Measurements from ENCODE around the gene CRYGN.

Gene CRYGN

DNA sequence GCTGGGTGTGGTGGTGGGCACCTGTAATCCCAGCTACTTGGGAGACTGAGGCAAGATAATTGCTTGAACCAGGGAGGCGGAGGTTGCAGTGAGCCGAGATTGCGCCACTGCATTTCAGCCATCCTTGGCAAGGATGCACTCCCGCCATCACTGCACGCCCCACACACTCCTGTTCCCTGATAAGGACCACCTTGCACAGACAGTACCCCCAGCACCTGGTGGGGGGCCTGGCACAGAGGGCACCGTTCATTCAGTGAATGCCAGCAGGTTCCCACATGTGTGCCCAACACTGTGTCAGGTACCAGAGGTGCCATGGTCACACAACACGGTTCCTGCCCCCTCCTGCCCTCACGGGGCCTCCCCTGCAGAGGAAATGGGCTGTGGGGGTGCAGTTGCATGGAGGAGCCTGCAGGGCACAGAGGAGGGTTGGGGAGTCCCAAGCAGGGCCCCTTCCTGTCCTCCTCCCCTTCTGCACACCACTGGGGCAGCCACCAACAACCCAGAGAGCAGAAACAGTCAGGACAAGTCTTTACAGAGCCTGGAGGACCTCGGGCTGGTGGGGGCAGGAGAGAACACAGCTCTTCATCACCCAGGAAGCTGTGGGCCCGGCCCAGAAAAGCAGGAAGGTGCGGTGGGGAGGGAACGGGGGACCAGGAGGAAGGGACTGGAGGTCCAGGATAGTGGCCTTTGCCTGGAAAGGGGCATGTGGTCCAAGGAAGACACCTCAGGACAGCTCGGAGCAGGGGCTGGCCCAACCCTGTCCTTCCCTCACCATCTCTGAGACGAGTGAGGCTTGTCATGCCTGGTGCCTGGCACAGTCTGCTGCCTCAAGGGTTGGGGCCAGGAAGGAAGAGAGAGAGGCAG lies 7.1 kb downstream of the CRYGN start:
- ATAC-seq (ENCODE audit: insufficient read depth, low read depth) = peak; percentile 42
- no peak overlapping the region for H3K4me2 ChIP-seq (ENCODE audit: insufficient read depth, low read length)
- no peaks in the 10 kb centered on the region for H3K79me2 ChIP-seq (ENCODE audit: insufficient read depth, low read length)
- H3K4me1 ChIP-seq (ENCODE audit: insufficient read depth, low read length) = peaks cover 55% of the 10 kb centered on the region
- peak overlapping the region; percentile 64 for H3K27ac ChIP-seq (ENCODE audit: low read length)
- no peaks in the 10 kb centered on the region for H3K9me3 ChIP-seq (ENCODE audit: insufficient read depth, low read length, severe bottlenecking)
- peak; percentile 67 for DNase-seq
- no peak overlapping the region for H3K4me3 ChIP-seq (ENCODE audit: low read depth in 1 of 2, low read length in 2 of 2)
- TF ChIP-seq EZH2 (IDR thresholded peaks at IDR 0.05; ENCODE audit: borderline replicate concordance, low read depth, low read length, severe bottlenecking) = no peak
- TF ChIP-seq, protein P1, sequence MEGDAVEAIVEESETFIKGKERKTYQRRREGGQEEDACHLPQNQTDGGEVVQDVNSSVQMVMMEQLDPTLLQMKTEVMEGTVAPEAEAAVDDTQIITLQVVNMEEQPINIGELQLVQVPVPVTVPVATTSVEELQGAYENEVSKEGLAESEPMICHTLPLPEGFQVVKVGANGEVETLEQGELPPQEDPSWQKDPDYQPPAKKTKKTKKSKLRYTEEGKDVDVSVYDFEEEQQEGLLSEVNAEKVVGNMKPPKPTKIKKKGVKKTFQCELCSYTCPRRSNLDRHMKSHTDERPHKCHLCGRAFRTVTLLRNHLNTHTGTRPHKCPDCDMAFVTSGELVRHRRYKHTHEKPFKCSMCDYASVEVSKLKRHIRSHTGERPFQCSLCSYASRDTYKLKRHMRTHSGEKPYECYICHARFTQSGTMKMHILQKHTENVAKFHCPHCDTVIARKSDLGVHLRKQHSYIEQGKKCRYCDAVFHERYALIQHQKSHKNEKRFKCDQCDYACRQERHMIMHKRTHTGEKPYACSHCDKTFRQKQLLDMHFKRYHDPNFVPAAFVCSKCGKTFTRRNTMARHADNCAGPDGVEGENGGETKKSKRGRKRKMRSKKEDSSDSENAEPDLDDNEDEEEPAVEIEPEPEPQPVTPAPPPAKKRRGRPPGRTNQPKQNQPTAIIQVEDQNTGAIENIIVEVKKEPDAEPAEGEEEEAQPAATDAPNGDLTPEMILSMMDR (IDR thresholded peaks at IDR 0.05; ENCODE audit: borderline replicate concordance, extremely low read depth, low read length, poor library complexity, severe bottlenecking) = peak; percentile 60
- H3K27me3 ChIP-seq (ENCODE audit: insufficient read depth, low read length, poor library complexity) = no peaks in the 10 kb centered on the region
- H3K36me3 ChIP-seq (ENCODE audit: insufficient read depth, low read length) = no peaks in the 10 kb centered on the region
- no peak overlapping the region; the same call in 1 of the 2 replicates for H2AFZ ChIP-seq (ENCODE audit: low read depth, low read length)
- no peaks in the 10 kb centered on the region for H4K20me1 ChIP-seq (ENCODE audit: insufficient read depth, low read length)
- H3K9ac ChIP-seq (ENCODE audit: low read depth, low read length) = no peak overlapping the region

DNA sequence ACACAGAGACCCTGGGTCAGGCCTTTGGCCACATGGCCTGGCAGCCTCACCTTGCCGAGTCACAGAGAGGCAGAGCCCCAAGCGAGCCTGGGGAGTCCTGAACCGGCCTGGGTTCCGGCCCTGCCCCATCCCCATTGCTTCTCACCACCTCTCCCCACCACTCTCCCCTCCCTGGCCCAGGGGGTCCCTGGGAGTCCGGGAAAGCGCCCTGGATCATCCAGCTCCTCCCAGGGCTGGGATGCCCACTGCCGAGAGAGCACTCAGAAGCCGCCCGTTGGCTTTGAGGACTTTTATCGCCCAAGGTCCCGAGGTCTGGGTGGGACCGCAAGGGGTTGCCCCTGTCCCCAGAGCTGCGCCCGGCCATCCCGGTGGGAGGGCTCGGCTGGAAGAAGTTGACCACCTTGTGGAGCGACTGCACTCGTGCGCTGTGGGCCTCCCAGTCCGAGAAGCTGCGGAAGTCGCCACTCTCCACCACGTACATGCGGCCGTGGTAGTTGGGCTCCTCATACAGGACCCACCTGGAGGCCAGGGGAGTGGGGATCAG lies 8.1 kb downstream of the CRYGN start:
- TF ChIP-seq EZH2 (IDR thresholded peaks at IDR 0.05; ENCODE audit: borderline replicate concordance, low read depth, low read length, severe bottlenecking) = no peak
- TF ChIP-seq, protein P1 (IDR thresholded peaks at IDR 0.05; ENCODE audit: borderline replicate concordance, extremely low read depth, low read length, poor library complexity, severe bottlenecking) = no peak
- DNase-seq = no peak
- no peak overlapping the region for H2AFZ ChIP-seq (ENCODE audit: low read depth, low read length)
- peaks cover 65% of the 10 kb centered on the region for H3K4me1 ChIP-seq (ENCODE audit: insufficient read depth, low read length)
- no peaks in the 10 kb centered on the region for H4K20me1 ChIP-seq (ENCODE audit: insufficient read depth, low read length)
- peak overlapping the region; percentile 28; the same call in 1 of the 2 replicates for H3K27ac ChIP-seq (ENCODE audit: low read length)
- H3K9ac ChIP-seq (ENCODE audit: low read depth, low read length) = no peak overlapping the region
- H3K9me3 ChIP-seq (ENCODE audit: insufficient read depth, low read length, severe bottlenecking) = no peaks in the 10 kb centered on the region
- H3K4me3 ChIP-seq (ENCODE audit: low read depth in 1 of 2, low read length in 2 of 2) = no peak overlapping the region
- no peaks in the 10 kb centered on the region for H3K79me2 ChIP-seq (ENCODE audit: insufficient read depth, low read length)
- no peak overlapping the region for H3K4me2 ChIP-seq (ENCODE audit: insufficient read depth, low read length)
- H3K36me3 ChIP-seq (ENCODE audit: insufficient read depth, low read length) = no peaks in the 10 kb centered on the region
- no peak for ATAC-seq (ENCODE audit: insufficient read depth, low read depth)
- H3K27me3 ChIP-seq (ENCODE audit: insufficient read depth, low read length, poor library complexity) = no peaks in the 10 kb centered on the region

DNA sequence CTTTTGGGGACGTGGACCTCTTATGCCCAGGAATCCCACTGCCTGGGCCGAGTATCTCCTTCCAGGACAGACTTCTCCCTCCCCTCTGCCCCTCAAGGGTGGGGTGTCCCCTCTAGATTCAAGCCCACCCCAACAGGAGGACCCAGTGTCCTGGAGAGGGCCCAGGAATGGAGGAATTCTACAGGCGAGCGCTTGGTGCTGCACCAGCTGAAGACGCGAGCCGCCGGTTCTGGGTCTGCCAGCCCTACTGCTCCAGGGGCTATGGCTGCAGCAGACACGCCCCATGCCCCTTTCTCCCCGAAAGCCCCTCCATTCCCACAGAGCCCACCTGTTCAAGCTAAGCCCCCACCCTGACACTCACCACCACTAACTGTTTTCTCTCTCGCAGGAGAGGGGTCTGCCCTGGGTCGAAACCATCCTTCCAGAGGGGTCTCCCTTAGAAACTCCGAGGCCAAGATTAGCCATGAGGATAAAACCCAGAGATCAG lies 8.6 kb downstream of the CRYGN start:
- DNase-seq = no peak
- H3K27ac ChIP-seq (ENCODE audit: low read length) = no peak overlapping the region
- no peaks in the 10 kb centered on the region for H3K79me2 ChIP-seq (ENCODE audit: insufficient read depth, low read length)
- ATAC-seq (ENCODE audit: insufficient read depth, low read depth) = no peak
- H3K4me2 ChIP-seq (ENCODE audit: insufficient read depth, low read length) = no peak overlapping the region
- H2AFZ ChIP-seq (ENCODE audit: low read depth, low read length) = no peak overlapping the region
- H3K27me3 ChIP-seq (ENCODE audit: insufficient read depth, low read length, poor library complexity) = no peaks in the 10 kb centered on the region
- TF ChIP-seq, protein P1 (IDR thresholded peaks at IDR 0.05; ENCODE audit: borderline replicate concordance, extremely low read depth, low read length, poor library complexity, severe bottlenecking) = no peak
- TF ChIP-seq EZH2 (IDR thresholded peaks at IDR 0.05; ENCODE audit: borderline replicate concordance, low read depth, low read length, severe bottlenecking) = no peak
- no peaks in the 10 kb centered on the region for H3K9me3 ChIP-seq (ENCODE audit: insufficient read depth, low read length, severe bottlenecking)
- H3K4me1 ChIP-seq (ENCODE audit: insufficient read depth, low read length) = peaks cover 65% of the 10 kb centered on the region
- H3K36me3 ChIP-seq (ENCODE audit: insufficient read depth, low read length) = no peaks in the 10 kb centered on the region
- no peaks in the 10 kb centered on the region for H4K20me1 ChIP-seq (ENCODE audit: insufficient read depth, low read length)
- no peak overlapping the region for H3K4me3 ChIP-seq (ENCODE audit: low read depth in 1 of 2, low read length in 2 of 2)
- H3K9ac ChIP-seq (ENCODE audit: low read depth, low read length) = no peak overlapping the region

All from DND-41 (cell line).